Uterus (tissue), 2 donors: ENCODE results near the gene POLE.

Experiments used
- POLR2A ChIP-seq, 2 donors: fragments of 450-650 bp; IDR thresholded peaks; one replicate each; pipeline ENCODE4 v1.6.1; 2016; ENCODE audit warnings: antibody characterized with exemption in 2 of 2, mild to moderate bottlenecking in 1 of 2, moderate library complexity in 1 of 2
- TF ChIP-seq, protein P1 (sequence below), 4 experiments: fragments of 200-600 bp in 2 of 4; fragments of 450-650 bp in 2 of 4; sonication (generic) in 2 of 4; IDR thresholded peaks; one replicate each; pipeline ENCODE4 v1.5.1; 2016 to 2019; ENCODE audit warnings: antibody characterized with exemption in 4 of 4, mild to moderate bottlenecking in 2 of 4, moderate library complexity in 1 of 4

DNA sequence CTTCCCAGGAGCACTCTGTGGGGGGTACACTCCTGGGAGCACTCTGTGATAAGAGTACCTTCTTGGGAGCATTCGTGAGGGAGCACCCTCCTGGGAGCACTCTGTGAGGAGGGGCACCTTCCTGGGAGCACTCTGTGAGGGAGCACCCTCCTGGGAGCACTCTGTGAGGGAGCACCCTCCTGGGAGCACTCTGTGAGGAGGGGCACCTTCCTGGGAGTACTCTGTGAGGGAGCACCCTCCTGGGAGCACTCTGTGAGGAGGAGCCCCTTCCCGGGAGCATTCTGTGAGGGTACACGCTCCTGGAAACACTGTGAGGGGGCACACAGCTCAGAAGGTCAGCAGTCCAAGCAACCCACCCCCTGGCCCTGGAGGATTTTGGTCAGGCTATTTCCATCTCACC is 99.4 kb downstream of the POLE start:
- TF ChIP-seq, protein P1, sequence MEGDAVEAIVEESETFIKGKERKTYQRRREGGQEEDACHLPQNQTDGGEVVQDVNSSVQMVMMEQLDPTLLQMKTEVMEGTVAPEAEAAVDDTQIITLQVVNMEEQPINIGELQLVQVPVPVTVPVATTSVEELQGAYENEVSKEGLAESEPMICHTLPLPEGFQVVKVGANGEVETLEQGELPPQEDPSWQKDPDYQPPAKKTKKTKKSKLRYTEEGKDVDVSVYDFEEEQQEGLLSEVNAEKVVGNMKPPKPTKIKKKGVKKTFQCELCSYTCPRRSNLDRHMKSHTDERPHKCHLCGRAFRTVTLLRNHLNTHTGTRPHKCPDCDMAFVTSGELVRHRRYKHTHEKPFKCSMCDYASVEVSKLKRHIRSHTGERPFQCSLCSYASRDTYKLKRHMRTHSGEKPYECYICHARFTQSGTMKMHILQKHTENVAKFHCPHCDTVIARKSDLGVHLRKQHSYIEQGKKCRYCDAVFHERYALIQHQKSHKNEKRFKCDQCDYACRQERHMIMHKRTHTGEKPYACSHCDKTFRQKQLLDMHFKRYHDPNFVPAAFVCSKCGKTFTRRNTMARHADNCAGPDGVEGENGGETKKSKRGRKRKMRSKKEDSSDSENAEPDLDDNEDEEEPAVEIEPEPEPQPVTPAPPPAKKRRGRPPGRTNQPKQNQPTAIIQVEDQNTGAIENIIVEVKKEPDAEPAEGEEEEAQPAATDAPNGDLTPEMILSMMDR (IDR thresholded peaks at IDR 0.05) = no peak
- no peak for TF ChIP-seq POLR2A (IDR thresholded peaks at IDR 0.05)
